ENCODE results near the gene REPIN1. TPM values are rescaled to one million over a fixed set of nuclear protein-coding genes. Genes with fewer than 3 reads are reported as not detected.

The REPIN1 gene
- total RNA-seq, 1 experiment from 2014 or later = 124 TPM

DNA sequence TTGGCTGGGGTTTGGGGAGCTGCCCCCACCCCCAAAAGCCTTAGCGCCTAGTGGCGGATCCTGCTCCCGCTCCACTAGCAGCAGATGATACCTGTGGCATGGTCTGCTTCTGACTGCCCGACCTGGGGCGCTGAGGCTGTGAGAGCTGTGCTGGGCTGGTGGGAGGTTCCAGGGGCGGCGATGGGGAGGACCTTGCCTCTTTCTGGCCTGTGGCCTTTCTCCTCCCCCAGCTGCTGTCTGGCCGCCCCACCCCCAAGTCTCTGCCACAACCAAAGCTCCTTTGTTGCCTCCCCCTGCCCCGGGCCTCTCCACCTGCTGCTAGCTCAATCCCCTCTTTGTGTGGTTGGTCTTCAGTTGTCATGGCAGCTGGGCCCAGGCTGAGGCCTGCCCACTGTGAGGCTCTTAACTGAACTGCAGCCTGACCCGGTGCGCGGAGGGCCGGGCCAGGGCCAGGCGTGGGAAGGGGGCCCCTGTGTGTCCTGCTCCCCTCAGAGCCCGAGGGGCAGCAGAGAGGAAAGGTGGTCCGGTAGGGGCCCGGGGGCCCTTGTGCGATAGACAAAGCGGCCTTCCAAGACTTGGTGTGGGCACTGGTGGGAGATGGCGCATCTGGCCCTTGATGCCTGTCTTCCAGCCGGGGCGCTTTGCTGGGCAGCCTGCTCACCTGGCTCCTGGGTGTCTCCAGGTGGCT, 15.2 kb downstream of the REPIN1 start:
- Histone ChIP-seq H3K9me3 (ENCODE audit: low read length) (no peaks in the 10 kb centered on the region), H3K4me2 (ENCODE audit: low read length) (no peak overlapping the region), H3F3A (ENCODE audit: low read length, unreplicated experiment) (no peaks in the 10 kb centered on the region), H3K27me3 (ENCODE audit: low read length) (no peaks in the 10 kb centered on the region), H2AFZ (ENCODE audit: low read length) (no peak overlapping the region), H3K9me2 (replicated peaks; ENCODE audit: low read length) (no peaks in the 10 kb centered on the region), H3K4me1 (ENCODE audit: insufficient read depth, low read length) (0 out of 2 replicates have a peak, but pooled peaks cover 9% of the 10 kb centered on the region), H3K79me2 (ENCODE audit: low read length) (no peaks in the 10 kb centered on the region), H3K9ac (ENCODE audit: low read length) (no peak overlapping the region), H4K20me1 (ENCODE audit: low read length) (no peaks in the 10 kb centered on the region), H3K36me3 (ENCODE audit: low read depth, low read length) (no peaks in the 10 kb centered on the region), H3K4me3 (ENCODE audit: low read length) (no peak overlapping the region), H3K27ac (ENCODE audit: low read length) (no peak overlapping the region)
- no peak for DNase-seq
- CTCF ChIA-PET = no interaction called here
- no TSS peak for BruUV-seq (replicated peaks)
- POLR2A ChIA-PET (ENCODE audit: unreplicated experiment) = no interaction called here
- intact Hi-C loops (cut with micrococcal nuclease) = no loop called here
- ATAC-seq = no peak
- TF ChIP-seq, protein P1, sequence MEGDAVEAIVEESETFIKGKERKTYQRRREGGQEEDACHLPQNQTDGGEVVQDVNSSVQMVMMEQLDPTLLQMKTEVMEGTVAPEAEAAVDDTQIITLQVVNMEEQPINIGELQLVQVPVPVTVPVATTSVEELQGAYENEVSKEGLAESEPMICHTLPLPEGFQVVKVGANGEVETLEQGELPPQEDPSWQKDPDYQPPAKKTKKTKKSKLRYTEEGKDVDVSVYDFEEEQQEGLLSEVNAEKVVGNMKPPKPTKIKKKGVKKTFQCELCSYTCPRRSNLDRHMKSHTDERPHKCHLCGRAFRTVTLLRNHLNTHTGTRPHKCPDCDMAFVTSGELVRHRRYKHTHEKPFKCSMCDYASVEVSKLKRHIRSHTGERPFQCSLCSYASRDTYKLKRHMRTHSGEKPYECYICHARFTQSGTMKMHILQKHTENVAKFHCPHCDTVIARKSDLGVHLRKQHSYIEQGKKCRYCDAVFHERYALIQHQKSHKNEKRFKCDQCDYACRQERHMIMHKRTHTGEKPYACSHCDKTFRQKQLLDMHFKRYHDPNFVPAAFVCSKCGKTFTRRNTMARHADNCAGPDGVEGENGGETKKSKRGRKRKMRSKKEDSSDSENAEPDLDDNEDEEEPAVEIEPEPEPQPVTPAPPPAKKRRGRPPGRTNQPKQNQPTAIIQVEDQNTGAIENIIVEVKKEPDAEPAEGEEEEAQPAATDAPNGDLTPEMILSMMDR (conservative IDR thresholded peaks at IDR 0.05; ENCODE audit: low read depth, low read length) = no peak
- no peak for TF ChIP-seq EZH2 (IDR thresholded peaks at IDR 0.05; ENCODE audit: low read length, unreplicated experiment)
- no peak for TF ChIP-seq EZH2phosphoT487 (IDR thresholded peaks at IDR 0.05; ENCODE audit: borderline replicate concordance, low read length)

GRCh38 chr7:150384406-150385301, 16.0 kb downstream of the REPIN1 start:
- no TSS peak for BruUV-seq (replicated peaks)
- H3K27ac ChIP-seq (ENCODE audit: low read length) = no peak overlapping the region
- no peaks in the 10 kb centered on the region for H3F3A ChIP-seq (ENCODE audit: low read length, unreplicated experiment)
- no peak overlapping the region for H3K4me3 ChIP-seq (ENCODE audit: low read length)
- CTCF ChIA-PET = no interaction called here
- intact Hi-C loops (cut with micrococcal nuclease) = no loop called here
- no peak for TF ChIP-seq EZH2 (IDR thresholded peaks at IDR 0.05; ENCODE audit: low read length, unreplicated experiment)
- TF ChIP-seq EZH2phosphoT487 (IDR thresholded peaks at IDR 0.05; ENCODE audit: borderline replicate concordance, low read length) = no peak
- TF ChIP-seq, protein P1 (conservative IDR thresholded peaks at IDR 0.05; ENCODE audit: low read depth, low read length) = no peak
- no peaks in the 10 kb centered on the region for H3K79me2 ChIP-seq (ENCODE audit: low read length)
- H3K36me3 ChIP-seq (ENCODE audit: low read depth, low read length) = no peaks in the 10 kb centered on the region
- no peaks in the 10 kb centered on the region for H3K9me3 ChIP-seq (ENCODE audit: low read length)
- no peak overlapping the region for H3K9ac ChIP-seq (ENCODE audit: low read length)
- no peaks in the 10 kb centered on the region for H4K20me1 ChIP-seq (ENCODE audit: low read length)
- no peak overlapping the region for H2AFZ ChIP-seq (ENCODE audit: low read length)
- H3K27me3 ChIP-seq (ENCODE audit: low read length) = no peaks in the 10 kb centered on the region
- 0 out of 2 replicates have a peak, but pooled peaks cover 9% of the 10 kb centered on the region for H3K4me1 ChIP-seq (ENCODE audit: insufficient read depth, low read length)
- no peak overlapping the region for H3K4me2 ChIP-seq (ENCODE audit: low read length)
- no peaks in the 10 kb centered on the region for H3K9me2 ChIP-seq (replicated peaks; ENCODE audit: low read length)
- POLR2A ChIA-PET (ENCODE audit: unreplicated experiment) = no interaction called here
- DNase-seq (no peak), ATAC-seq (no peak)
